ENCODE measurements around the gene EPHB1. TPM values are rescaled to one million over a fixed set of nuclear protein-coding genes. Genes with fewer than 3 reads are reported as not detected.
"Not testable (repeated sequence)": the region's sequence is repeated elsewhere in the genome, so short reads cannot be mapped to it uniquely, and the experiment has no call there.

EPHB1 gene
- total RNA-seq, 4 donors from 2014 or later: 0.82 to 2.2 (median 1.2) TPM

- Histone ChIP-seq H3K4me1 (no peaks in the 10 kb centered on the region), H3K9me3 (no peaks in the 10 kb centered on the region), H3K4me3 (no peak overlapping the region), H3K36me3 (no peaks in the 10 kb centered on the region), H3K27ac (no peak overlapping the region), H3K27me3 (no peaks in the 10 kb centered on the region)
- TF ChIP-seq, protein P1, sequence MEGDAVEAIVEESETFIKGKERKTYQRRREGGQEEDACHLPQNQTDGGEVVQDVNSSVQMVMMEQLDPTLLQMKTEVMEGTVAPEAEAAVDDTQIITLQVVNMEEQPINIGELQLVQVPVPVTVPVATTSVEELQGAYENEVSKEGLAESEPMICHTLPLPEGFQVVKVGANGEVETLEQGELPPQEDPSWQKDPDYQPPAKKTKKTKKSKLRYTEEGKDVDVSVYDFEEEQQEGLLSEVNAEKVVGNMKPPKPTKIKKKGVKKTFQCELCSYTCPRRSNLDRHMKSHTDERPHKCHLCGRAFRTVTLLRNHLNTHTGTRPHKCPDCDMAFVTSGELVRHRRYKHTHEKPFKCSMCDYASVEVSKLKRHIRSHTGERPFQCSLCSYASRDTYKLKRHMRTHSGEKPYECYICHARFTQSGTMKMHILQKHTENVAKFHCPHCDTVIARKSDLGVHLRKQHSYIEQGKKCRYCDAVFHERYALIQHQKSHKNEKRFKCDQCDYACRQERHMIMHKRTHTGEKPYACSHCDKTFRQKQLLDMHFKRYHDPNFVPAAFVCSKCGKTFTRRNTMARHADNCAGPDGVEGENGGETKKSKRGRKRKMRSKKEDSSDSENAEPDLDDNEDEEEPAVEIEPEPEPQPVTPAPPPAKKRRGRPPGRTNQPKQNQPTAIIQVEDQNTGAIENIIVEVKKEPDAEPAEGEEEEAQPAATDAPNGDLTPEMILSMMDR (IDR thresholded peaks at IDR 0.05): no peak
- no peak for TF ChIP-seq POLR2AphosphoS5 (IDR thresholded peaks at IDR 0.05)
- no peak for TF ChIP-seq EP300 (IDR thresholded peaks at IDR 0.05; ENCODE audit: low read depth)
- TF ChIP-seq POLR2A (IDR thresholded peaks at IDR 0.05): no peak
- WGBS, 2 donors (ENCODE audit: low coverage in 1 of 2): 59 to 75% methylated on average over 6 to 9 of the region's 9 CpGs
- in situ Hi-C loops (cut with MboI; ENCODE audit: low pct_ligation_motif_present in 1 of 4, low pct_unique_long_range_greater_than_20kb in 1 of 4, low sequenced_read_pairs in 3 of 4) (no loop called here), intact Hi-C loops (cut with DNase I; ENCODE audit: low total_unique reads) (no loop called here)
- no peak for DNase-seq
Observed at GRCh38 chr3:135017003-135017893, 222.2 kb downstream of the EPHB1 start.

DNA sequence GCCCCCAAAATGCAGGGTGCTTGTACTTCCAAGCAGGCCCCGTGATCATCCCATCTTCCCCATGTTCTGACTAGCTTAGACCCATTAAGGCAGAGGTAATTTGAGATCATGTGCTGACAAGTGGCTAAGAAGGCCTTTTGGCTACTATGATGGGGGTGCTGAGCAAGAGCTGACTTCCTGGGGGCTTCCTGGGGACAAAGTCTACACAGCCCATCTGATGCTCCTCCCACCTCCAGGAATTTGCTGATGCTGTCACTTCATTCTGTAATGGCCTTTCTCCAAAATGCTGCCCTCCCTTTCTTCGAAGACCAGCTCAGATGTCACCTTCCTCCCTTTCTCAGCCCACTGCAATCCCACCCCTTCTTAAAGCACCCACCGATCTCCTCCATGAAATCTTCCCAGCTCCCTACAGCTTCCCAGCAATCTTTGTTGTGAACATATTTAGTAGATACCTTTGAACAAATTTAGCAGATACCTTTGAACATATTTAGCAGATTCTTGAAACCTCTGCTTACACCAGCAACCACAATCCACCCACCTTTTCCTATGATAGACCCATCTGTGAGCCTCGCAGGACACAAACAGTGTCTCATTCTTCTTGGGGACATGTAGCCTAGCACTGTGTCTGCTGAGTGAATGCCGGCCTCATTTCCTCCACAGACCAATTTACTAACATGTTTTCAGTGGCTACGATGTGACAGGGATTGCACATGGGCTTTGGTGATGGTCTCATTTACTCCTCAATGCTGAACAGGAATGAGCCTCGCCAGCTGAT, 223.3 kb downstream of the EPHB1 start:
- intact Hi-C loops (cut with DNase I; ENCODE audit: low total_unique reads) (no loop called here), in situ Hi-C loops (cut with MboI; ENCODE audit: low pct_ligation_motif_present in 1 of 4, low pct_unique_long_range_greater_than_20kb in 1 of 4, low sequenced_read_pairs in 3 of 4) (no loop called here)
- no peak overlapping the region for H3K27ac ChIP-seq
- H3K4me1 ChIP-seq: no peaks in the 10 kb centered on the region
- TF ChIP-seq POLR2AphosphoS5 (IDR thresholded peaks at IDR 0.05) (no peak), POLR2A (IDR thresholded peaks at IDR 0.05) (no peak), EP300 (IDR thresholded peaks at IDR 0.05; ENCODE audit: low read depth) (no peak)
- TF ChIP-seq, protein P1 (IDR thresholded peaks at IDR 0.05): no peak
- WGBS, 2 donors (ENCODE audit: low coverage in 1 of 2): 77 to 79% methylated on average over 4 to 7 of the region's 7 CpGs
- H3K4me3 ChIP-seq: no peak overlapping the region
- DNase-seq: no peak
- H3K9me3 ChIP-seq: no peaks in the 10 kb centered on the region
- no peaks in the 10 kb centered on the region for H3K27me3 ChIP-seq
- H3K36me3 ChIP-seq: no peaks in the 10 kb centered on the region

- in situ Hi-C loops (cut with MboI; ENCODE audit: low pct_ligation_motif_present in 1 of 4, low pct_unique_long_range_greater_than_20kb in 1 of 4, low sequenced_read_pairs in 3 of 4): no loop called here
- Histone ChIP-seq H3K36me3 (no peaks in the 10 kb centered on the region), H3K4me3 (no peak overlapping the region), H3K9me3 (no peaks in the 10 kb centered on the region), H3K4me1 (no peaks in the 10 kb centered on the region), H3K27ac (no peak overlapping the region), H3K27me3 (no peaks in the 10 kb centered on the region)
- DNase-seq: no peak
- TF ChIP-seq POLR2AphosphoS5 (IDR thresholded peaks at IDR 0.05) (no peak), EP300 (IDR thresholded peaks at IDR 0.05; ENCODE audit: low read depth) (no peak), POLR2A (IDR thresholded peaks at IDR 0.05) (no peak)
- TF ChIP-seq, protein P1 (IDR thresholded peaks at IDR 0.05): no peak
- 73 to 84% methylated on average over 3 of the region's 3 CpGs for WGBS, 2 donors (ENCODE audit: low coverage in 1 of 2)
- intact Hi-C loops (cut with DNase I; ENCODE audit: low total_unique reads): no loop called here
Observed at GRCh38 chr3:135020181-135020580, 225.1 kb downstream of the EPHB1 start.

DNA sequence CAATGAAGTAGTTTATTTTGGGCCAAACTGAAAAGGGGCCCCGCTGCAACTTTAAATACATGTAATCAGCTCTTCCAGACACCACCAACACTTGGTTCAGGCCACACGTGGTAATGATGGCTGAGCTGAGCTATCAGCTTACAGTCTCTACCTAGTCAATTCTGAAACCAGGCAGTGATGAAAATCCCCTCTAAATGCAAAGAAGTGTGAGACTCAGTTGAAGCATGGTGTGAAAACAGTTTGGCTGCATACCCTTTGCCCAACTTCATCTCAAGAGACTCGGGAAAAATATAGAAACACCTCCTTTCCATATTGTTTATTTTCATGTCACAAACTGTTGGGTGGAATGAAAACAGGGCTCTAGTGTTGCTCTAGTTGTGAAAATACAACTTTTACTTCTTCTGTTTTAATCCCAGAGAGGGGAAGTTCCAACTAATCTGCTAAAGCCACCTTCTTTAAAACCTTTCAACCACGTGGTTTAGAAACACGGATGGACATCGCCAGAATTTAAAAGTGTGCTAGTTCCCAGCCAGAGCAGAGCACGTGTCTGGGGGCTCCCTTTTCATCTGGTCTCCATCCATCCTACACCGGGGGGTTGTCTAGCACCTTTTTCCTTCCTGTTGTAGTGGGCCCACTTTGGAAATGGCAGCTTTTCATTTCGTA, 229.1 kb downstream of the EPHB1 start:
- Histone ChIP-seq H3K4me3 (no peak overlapping the region), H3K9me3 (no peaks in the 10 kb centered on the region), H3K27me3 (no peaks in the 10 kb centered on the region), H3K36me3 (no peaks in the 10 kb centered on the region), H3K4me1 (no peaks in the 10 kb centered on the region), H3K27ac (no peak overlapping the region)
- intact Hi-C loops (cut with DNase I; ENCODE audit: low total_unique reads): no loop called here
- DNase-seq: no peak
- TF ChIP-seq, protein P1 (IDR thresholded peaks at IDR 0.05): no peak
- TF ChIP-seq EP300 (IDR thresholded peaks at IDR 0.05; ENCODE audit: low read depth): no peak
- TF ChIP-seq POLR2A (IDR thresholded peaks at IDR 0.05): no peak
- no peak for TF ChIP-seq POLR2AphosphoS5 (IDR thresholded peaks at IDR 0.05)
- in situ Hi-C loops (cut with MboI; ENCODE audit: low pct_ligation_motif_present in 1 of 4, low pct_unique_long_range_greater_than_20kb in 1 of 4, low sequenced_read_pairs in 3 of 4): no loop called here
- WGBS, 2 donors (ENCODE audit: low coverage in 1 of 2): 61 to 63% methylated on average over 8 to 9 of the region's 9 CpGs

- H3K9me3 ChIP-seq; DNase-seq; in situ Hi-C loops (cut with MboI; ENCODE audit: low pct_ligation_motif_present in 1 of 4, low pct_unique_long_range_greater_than_20kb in 1 of 4, low sequenced_read_pairs in 3 of 4); H3K4me1 ChIP-seq; H3K4me3 ChIP-seq; H3K36me3 ChIP-seq; intact Hi-C loops (cut with DNase I; ENCODE audit: low total_unique reads); H3K27ac ChIP-seq: not testable (repeated sequence)
- H3K27me3 ChIP-seq: peaks cover 12% of the 10 kb centered on the region
- 50 to 84% methylated on average over 3 to 22 of the region's 27 CpGs for WGBS, 2 donors (ENCODE audit: low coverage in 1 of 2)
Observed at GRCh38 chr3:135030768-135031615, 235.9 kb downstream of the EPHB1 start.

Measured in transverse colon (tissue), 4 donors.